HepG2 (cell line): ENCODE measurements around the gene TIMM23. TPM values are rescaled to one million over a fixed set of nuclear protein-coding genes. Genes with fewer than 3 reads are reported as not detected.

Source experiments
- ARID4A ChIP-seq: sonication (generic); formaldehyde crosslinking; IDR thresholded peaks from 2 replicates; pipeline ENCODE4 v1.5.0; 2020; ENCODE audit warnings: mild to moderate bottlenecking, missing genetic modification reagents, borderline replicate concordance
- ASH2L ChIP-seq: fragments of 300-600, 200-600 bp; sonication (generic); IDR thresholded peaks from 2 replicates; pipeline ENCODE4 v1.7.0; 2017; ENCODE audit warnings: low read depth, mild to moderate bottlenecking, moderate library complexity, mixed read lengths, low read length; ENCODE audit not compliant: insufficient read length
- BRD4 ChIP-seq: sonication (generic); formaldehyde crosslinking; IDR thresholded peaks from 2 replicates; pipeline ENCODE4 v1.4.0; 2020; ENCODE audit warnings: missing genetic modification reagents
- CEBPZ ChIP-seq: IDR thresholded peaks from 2 replicates; pipeline ENCODE4 v1.6.1; 2012; ENCODE audit warnings: low read length, improper control_type of control experiment
- FOXK2 ChIP-seq: fragments of 450-650 bp; IDR thresholded peaks from 2 replicates; pipeline ENCODE4 v1.6.1; 2016
- IRF2 ChIP-seq: IDR thresholded peaks from 2 replicates; pipeline ENCODE4 v1.6.1; 2018; ENCODE audit warnings: missing genetic modification reagents, missing compliant biosample characterization
- JUNB ChIP-seq: sonication (generic); formaldehyde crosslinking; IDR thresholded peaks from 2 replicates; pipeline ENCODE4 v1.8.0; 2022; ENCODE audit warnings: missing genetic modification reagents, mild to moderate bottlenecking, borderline replicate concordance
- RBAK ChIP-seq: sonication (generic); formaldehyde crosslinking; IDR thresholded peaks from 2 replicates; pipeline ENCODE4 v1.5.1; 2020; ENCODE audit warnings: mild to moderate bottlenecking, missing genetic modification reagents
- SNAPC2 ChIP-seq: sonication (generic); formaldehyde crosslinking; IDR thresholded peaks from 2 replicates; pipeline ENCODE4 v1.8.1; 2022; ENCODE audit warnings: mild to moderate bottlenecking, missing genetic modification reagents
- ZNF333 ChIP-seq: sonication (generic); formaldehyde crosslinking; IDR thresholded peaks from 2 replicates; pipeline ENCODE4 v1.4.0; 2020; ENCODE audit warnings: mild to moderate bottlenecking, missing genetic modification reagents, borderline replicate concordance
- ZNF350 ChIP-seq: sonication (generic); formaldehyde crosslinking; IDR thresholded peaks from 2 replicates; pipeline ENCODE4 v1.4.0; 2020; ENCODE audit warnings: mild to moderate bottlenecking, low read depth, missing genetic modification reagents, borderline replicate concordance
- ZNF484 ChIP-seq: sonication (generic); formaldehyde crosslinking; IDR thresholded peaks from 2 replicates; pipeline ENCODE4 v1.5.1; 2020; ENCODE audit warnings: mild to moderate bottlenecking, low read depth, missing genetic modification reagents, borderline replicate concordance
- ZNF704 ChIP-seq: sonication (generic); formaldehyde crosslinking; IDR thresholded peaks from 2 replicates; pipeline ENCODE4 v1.8.1; 2023; ENCODE audit warnings: mild to moderate bottlenecking, inconsistent platforms, moderate library complexity, missing genetic modification reagents, borderline replicate concordance
- ZNF710 ChIP-seq: sonication (generic); formaldehyde crosslinking; IDR thresholded peaks from 2 replicates; pipeline ENCODE4 v1.5.0; 2020; ENCODE audit warnings: mild to moderate bottlenecking, missing genetic modification reagents, borderline replicate concordance
- ZNF792 ChIP-seq: IDR thresholded peaks from 2 replicates; pipeline ENCODE4 v1.6.1; 2016
- polyA plus RNA-seq, 8 experiments: library from polyadenylated mRNA; depleted of rRNA in 3 of 8; stranded (reverse) in 7 of 8; unstranded in 1 of 8; fragments of >200 nt; fragmentation: Illumina TruSeq in 4 of 8; extraction: Trizol in 4 of 8; gene quantifications; 2 replicates each; pipeline versions ENCODE4 v1.2.1 to v1.2.3, GENCODE V29; 2011 to 2016; ENCODE audit warnings: low read depth in 4 of 8, missing spikeins in 1 of 8, mixed read lengths in 1 of 8; ENCODE audit not compliant: insufficient read depth in 1 of 8
- total RNA-seq, 5 experiments: library from RNA; depleted of rRNA; stranded (reverse); fragments of >200 nt; fragmentation: Illumina TruSeq; extraction: Trizol; gene quantifications; 2 replicates each; pipeline ENCODE4 v1.2.3, GENCODE V29; 2016; ENCODE audit warnings: low read depth in 1 of 5

The TIMM23 gene
- total and polyA plus RNA-seq, 2 of the 13 experiments (the other 11 are each of a cell fraction or from before 2014, with no cell fraction given): 80.2 to 98.6 TPM

- peak; percentile 32; the same call in 1 of the 2 replicates for TF ChIP-seq ZNF710 (CRISPR knock-in tag)
- TF ChIP-seq IRF2: peak; percentile 77
- peak; percentile 52 for TF ChIP-seq ASH2L
- TF ChIP-seq BRD4 (CRISPR knock-in tag): peak; percentile 91
- TF ChIP-seq ZNF484 (CRISPR knock-in tag): no peak
- TF ChIP-seq ZNF792: peak; percentile 91; the same call in 1 of the 2 replicates
- no peak for TF ChIP-seq SNAPC2 (CRISPR knock-in tag)
- TF ChIP-seq ZNF704: no peak
- TF ChIP-seq FOXK2: peak; percentile 53; the same call in 1 of the 2 replicates
- TF ChIP-seq JUNB (CRISPR knock-in tag): no peak
- no peak for TF ChIP-seq ZNF333 (CRISPR knock-in tag)
- no peak for TF ChIP-seq CEBPZ
- peak; percentile 65; the same call in 1 of the 2 replicates for TF ChIP-seq ZNF350 (CRISPR knock-in tag)
- peak; percentile 53; the same call in 1 of the 2 replicates for TF ChIP-seq RBAK (CRISPR knock-in tag)
- peak; percentile 97 for TF ChIP-seq ARID4A (CRISPR knock-in tag)
Measured at GRCh38 chr10:46022978-46023702, 50.9 kb downstream of the TIMM23 start (continued).
